PC-3 (cell line): Measurements from ENCODE around the gene TNNI3. TPM values are rescaled to one million over a fixed set of nuclear protein-coding genes. Genes with fewer than 3 reads are reported as not detected.

Source experiments
- ATAC-seq: fragments of 200-7000 bp; cut with Tn5 transposase; 2 replicates; pipeline ENCODE4 v1.9.1; 2020; ENCODE audit warnings: mild to moderate bottlenecking, moderate library complexity
- BruUV-seq: library from RNA; stranded (reverse); fragments of 400-500 nt; replicated peaks from 2 replicates; lab custom pipeline; 2021; lab: Mats Ljungman, UMichigan
- CTCF ChIA-PET: fragments of 300-600 bp; sonication (Branson Sonifier 250); formaldehyde crosslinking; loops from one replicate; lab custom pipeline; 2022; ENCODE audit warnings: antibody characterized with exemption; lab: Charles Lee
- POLR2A ChIA-PET: fragments of 300-600 bp; sonication (Branson Sonifier 250); formaldehyde crosslinking; loops from one replicate; lab custom pipeline; 2022; ENCODE audit warnings: antibody characterized with exemption; ENCODE audit not compliant: unreplicated experiment; lab: Charles Lee
- DNase-seq: peaks from one replicate; pipeline ENCODE4 v3.0.0-alpha.2; 2015
- H2AFZ ChIP-seq: fragments of 300-600 bp; sonication (generic); 2 replicates; pipeline ENCODE4 v1.6.0; 2016; ENCODE audit warnings: antibody characterized with exemption, low read length
- H3F3A ChIP-seq: fragments of 300-600 bp; sonication (generic); one replicate; pipeline ENCODE4 v1.6.0; 2017; ENCODE audit warnings: antibody characterized with exemption, low read length, control low read depth, mild to moderate bottlenecking; ENCODE audit not compliant: unreplicated experiment
- H3K27ac ChIP-seq: fragments of 300-600 bp; sonication (generic); 2 replicates; pipeline ENCODE4 v1.5.1; 2016; ENCODE audit warnings: mild to moderate bottlenecking, low read length
- H3K27me3 ChIP-seq: fragments of 300-600 bp; sonication (generic); 2 replicates; pipeline ENCODE4 v1.6.1; 2016; ENCODE audit warnings: low read length, mixed read lengths
- H3K36me3 ChIP-seq: fragments of 300-600 bp; sonication (generic); 2 replicates; pipeline ENCODE4 v1.6.1; 2016; ENCODE audit warnings: low read depth, mixed run types, low read length, mixed read lengths
- H3K4me1 ChIP-seq: fragments of 300-600 bp; sonication (generic); 2 replicates; pipeline ENCODE4 v1.5.1; 2016; ENCODE audit warnings: low read length; ENCODE audit not compliant: insufficient read depth
- H3K4me2 ChIP-seq: fragments of 300-600 bp; sonication (generic); 2 replicates; pipeline ENCODE4 v1.6.0; 2016; ENCODE audit warnings: low read length
- H3K4me3 ChIP-seq: fragments of 300-600 bp; sonication (generic); 2 replicates; pipeline ENCODE4 v1.5.1; 2016; ENCODE audit warnings: mild to moderate bottlenecking, low read length, mixed read lengths
- H3K79me2 ChIP-seq: fragments of 300-600 bp; sonication (generic); 2 replicates; pipeline ENCODE4 v1.6.1; 2017; ENCODE audit warnings: low read length, mixed read lengths
- H3K9ac ChIP-seq: fragments of 300-600 bp; sonication (generic); 2 replicates; pipeline ENCODE4 v1.6.0; 2016; ENCODE audit warnings: mild to moderate bottlenecking, low read length
- H3K9me2 ChIP-seq: fragments of 300-600 bp; sonication (generic); replicated peaks from 2 replicates; pipeline ENCODE4 v1.6.1; 2016; ENCODE audit warnings: mixed run types, low read length, mixed read lengths
- H3K9me3 ChIP-seq: fragments of 300-600 bp; sonication (generic); 2 replicates; pipeline ENCODE4 v1.6.1; 2016; ENCODE audit warnings: low read length, mixed read lengths
- H4K20me1 ChIP-seq: fragments of 300-600 bp; sonication (generic); 2 replicates; pipeline ENCODE4 v1.6.1; 2016; ENCODE audit warnings: low read length, mixed read lengths
- EZH2 ChIP-seq: fragments of 300-600 bp; sonication (generic); IDR thresholded peaks from one replicate; pipeline ENCODE4 v1.6.1; 2017; ENCODE audit warnings: antibody characterized with exemption, mild to moderate bottlenecking, low read length; ENCODE audit not compliant: unreplicated experiment
- EZH2phosphoT487 ChIP-seq: fragments of 300-600 bp; sonication (generic); IDR thresholded peaks from 2 replicates; pipeline ENCODE4 v1.6.1; 2018; ENCODE audit warnings: mild to moderate bottlenecking, antibody characterized with exemption, low read length, borderline replicate concordance
- intact Hi-C: fragments of 100-400 bp; cut with micrococcal nuclease; formaldehyde crosslinking; loops from 2 replicates; pipeline ENCODE4 v1.9.0; 2023
- total RNA-seq: library from RNA; depleted of rRNA; stranded (reverse); fragments of >200 nt; gene quantifications from 2 replicates; pipeline ENCODE4 v1.2.3, GENCODE V29; 2014
- TF ChIP-seq, protein P1 (sequence below): fragments of 300-600 bp; sonication (generic); conservative IDR thresholded peaks from 2 replicates; pipeline ENCODE4 v1.5.1; 2017; ENCODE audit warnings: antibody characterized with exemption, low read depth, mild to moderate bottlenecking, low read length

TNNI3 gene
- total RNA-seq, 1 experiment from 2014 or later = 32.4 TPM

DNA sequence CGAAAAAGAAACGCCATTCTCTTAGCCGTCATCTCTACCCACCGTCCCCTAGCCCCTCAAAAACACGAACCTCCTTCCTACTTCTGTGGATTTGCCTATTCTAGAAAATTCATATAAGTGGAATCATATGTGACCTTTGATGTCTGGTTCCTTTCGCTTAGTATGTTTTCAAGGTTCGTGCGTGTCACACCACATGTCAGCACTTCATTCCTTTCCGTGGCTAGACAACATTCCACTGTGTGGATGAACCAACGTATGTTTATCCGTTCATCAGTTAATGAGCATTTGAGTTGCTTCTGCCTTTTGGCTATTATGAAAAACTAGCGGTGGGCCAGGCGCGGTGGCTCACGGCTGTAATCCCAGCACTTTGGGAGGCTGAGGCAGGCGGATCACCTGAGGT lies 26.1 kb downstream of the TNNI3 start:
- Histone ChIP-seq H3K79me2 (no peaks in the 10 kb centered on the region), H3K36me3 (no peaks in the 10 kb centered on the region), H4K20me1 (no peaks in the 10 kb centered on the region), H3K4me2 (no peak overlapping the region), H3K27ac (no peak overlapping the region), H3K4me1 (no peaks in the 10 kb centered on the region), H3K9me3 (no peaks in the 10 kb centered on the region), H3K9ac (no peak overlapping the region), H3K9me2 (no peaks in the 10 kb centered on the region), H3K27me3 (no peaks in the 10 kb centered on the region), H3K4me3 (no peak overlapping the region), H3F3A (no peaks in the 10 kb centered on the region), H2AFZ (no peak overlapping the region)
- ChIA-PET POLR2A (no interaction called here), CTCF (interaction anchor here (0.6 kb wide), 1 partner anchor 10 kb away, joined by 7 read pairs; no protein-coding TSS in a partner anchor)
- DNase-seq (no peak), ATAC-seq (no peak)
- no TSS peak for BruUV-seq
- no peak for TF ChIP-seq EZH2phosphoT487
- no peak for TF ChIP-seq EZH2
- TF ChIP-seq, protein P1, sequence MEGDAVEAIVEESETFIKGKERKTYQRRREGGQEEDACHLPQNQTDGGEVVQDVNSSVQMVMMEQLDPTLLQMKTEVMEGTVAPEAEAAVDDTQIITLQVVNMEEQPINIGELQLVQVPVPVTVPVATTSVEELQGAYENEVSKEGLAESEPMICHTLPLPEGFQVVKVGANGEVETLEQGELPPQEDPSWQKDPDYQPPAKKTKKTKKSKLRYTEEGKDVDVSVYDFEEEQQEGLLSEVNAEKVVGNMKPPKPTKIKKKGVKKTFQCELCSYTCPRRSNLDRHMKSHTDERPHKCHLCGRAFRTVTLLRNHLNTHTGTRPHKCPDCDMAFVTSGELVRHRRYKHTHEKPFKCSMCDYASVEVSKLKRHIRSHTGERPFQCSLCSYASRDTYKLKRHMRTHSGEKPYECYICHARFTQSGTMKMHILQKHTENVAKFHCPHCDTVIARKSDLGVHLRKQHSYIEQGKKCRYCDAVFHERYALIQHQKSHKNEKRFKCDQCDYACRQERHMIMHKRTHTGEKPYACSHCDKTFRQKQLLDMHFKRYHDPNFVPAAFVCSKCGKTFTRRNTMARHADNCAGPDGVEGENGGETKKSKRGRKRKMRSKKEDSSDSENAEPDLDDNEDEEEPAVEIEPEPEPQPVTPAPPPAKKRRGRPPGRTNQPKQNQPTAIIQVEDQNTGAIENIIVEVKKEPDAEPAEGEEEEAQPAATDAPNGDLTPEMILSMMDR = no peak
- intact Hi-C loops = no loop called here

DNA sequence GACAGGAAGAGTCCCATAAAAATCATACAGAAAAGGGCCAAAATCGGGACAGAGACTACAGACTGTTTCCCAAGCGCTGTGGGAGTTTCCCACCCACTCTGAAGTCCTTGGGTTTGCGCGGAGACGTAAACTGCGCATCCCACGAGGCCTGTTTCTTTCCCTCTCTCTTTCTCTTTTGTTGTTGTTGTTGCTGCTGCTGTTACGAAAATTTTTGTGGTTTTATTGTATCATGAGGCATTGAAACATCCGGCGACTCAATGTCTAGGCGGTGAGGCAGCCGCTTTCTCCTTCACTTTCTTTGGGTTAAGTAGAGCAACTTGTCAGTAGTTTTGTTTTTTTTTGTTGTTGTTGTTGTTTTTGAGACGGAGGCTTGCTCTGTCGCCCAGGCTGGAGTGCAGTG lies 38.5 kb downstream of the TNNI3 start:
- no peaks in the 10 kb centered on the region for H3K9me2 ChIP-seq
- BruUV-seq = no TSS peak
- no peak overlapping the region for H3K4me3 ChIP-seq
- H3F3A ChIP-seq = peaks cover 5% of the 10 kb centered on the region
- H3K4me2 ChIP-seq = no peak overlapping the region
- no peak overlapping the region for H3K27ac ChIP-seq
- H3K27me3 ChIP-seq = peaks cover 9% of the 10 kb centered on the region
- intact Hi-C loops = loop anchor here (5.0 kb wide), 1 partner anchor 57 kb away; the partner anchor contains the start of gene RDH13
- H3K9me3 ChIP-seq = no peaks in the 10 kb centered on the region
- H3K9ac ChIP-seq = no peak overlapping the region
- peaks cover 12% of the 10 kb centered on the region for H3K4me1 ChIP-seq
- TF ChIP-seq EZH2phosphoT487 (no peak), EZH2 (no peak)
- TF ChIP-seq, protein P1 = no peak
- peaks cover 30% of the 10 kb centered on the region for H3K79me2 ChIP-seq
- POLR2A ChIA-PET = no interaction called here
- DNase-seq (no peak), ATAC-seq (no peak)
- H4K20me1 ChIP-seq = peaks cover 25% of the 10 kb centered on the region
- no peak overlapping the region for H2AFZ ChIP-seq
- CTCF ChIA-PET = no interaction called here
- H3K36me3 ChIP-seq = no peaks in the 10 kb centered on the region

DNA sequence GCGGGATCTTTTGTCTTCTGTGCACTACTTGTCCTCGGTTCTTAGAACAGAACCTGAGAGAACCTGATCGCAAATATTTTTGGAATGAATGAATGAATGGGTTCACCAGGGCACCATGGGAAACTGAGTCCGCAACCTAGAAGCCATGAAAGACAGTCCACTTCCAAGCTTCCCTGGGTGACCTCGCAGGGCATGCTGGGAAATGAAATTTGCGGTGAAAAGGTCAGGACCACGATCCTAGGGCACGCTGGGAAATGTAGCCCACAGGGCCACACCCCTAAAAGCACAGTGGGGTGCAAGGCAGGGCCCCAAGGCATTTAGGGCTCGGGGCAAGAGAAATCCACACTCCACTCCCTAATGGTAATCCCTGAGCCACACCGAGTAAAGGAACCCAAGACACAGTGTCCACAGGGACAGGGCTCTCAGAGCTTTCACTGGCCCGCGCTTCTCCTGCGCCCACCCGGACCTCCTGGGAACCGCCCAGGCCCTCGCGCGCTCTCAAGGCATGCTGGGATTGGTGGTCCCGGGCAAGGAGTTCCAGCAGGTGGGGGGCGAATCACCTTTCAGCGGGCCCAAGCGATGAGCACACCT lies 39.0 kb downstream of the TNNI3 start:
- Histone ChIP-seq H3K4me3 (peak overlapping the region; percentile 69), H3K27ac (no peak overlapping the region), H3K9ac (peak overlapping the region; percentile 69), H3K4me2 (peak overlapping the region; percentile 86), H4K20me1 (peaks cover 29% of the 10 kb centered on the region), H3K4me1 (peaks cover 12% of the 10 kb centered on the region), H3K9me2 (no peaks in the 10 kb centered on the region), H3K79me2 (peaks cover 36% of the 10 kb centered on the region), H3K27me3 (0 out of 2 replicates have a peak, but pooled peaks cover 4% of the 10 kb centered on the region), H2AFZ (peak overlapping the region; percentile 88), H3K9me3 (no peaks in the 10 kb centered on the region), H3K36me3 (no peaks in the 10 kb centered on the region), H3F3A (peaks cover 5% of the 10 kb centered on the region)
- no TSS peak for BruUV-seq
- DNase-seq (no peak), ATAC-seq (no peak)
- ChIA-PET POLR2A (no interaction called here), CTCF (interaction anchor here (0.5 kb wide), 1 partner anchor 94 kb away, joined by 3 read pairs; no protein-coding TSS in a partner anchor)
- intact Hi-C loops = loop anchor here (5.0 kb wide), 1 partner anchor 56 kb away; the partner anchor contains the start of gene RDH13
- no peak for TF ChIP-seq EZH2
- TF ChIP-seq, protein P1 = no peak
- TF ChIP-seq EZH2phosphoT487 = no peak
